EH (cell line): ENCODE results near the gene NAMPT.
"Not testable (repeated sequence)": the region's sequence is repeated elsewhere in the genome, so short reads cannot be mapped to it uniquely, and the experiment has no call there.

ENCODE experiments used
- DNase-seq: peaks from one replicate; pipeline ENCODE4 v3.0.0-alpha.2; 2015; ENCODE audit warnings: low read depth

Gene NAMPT

GRCh38 chr7:106304568-106304967 lies 19.8 kb upstream of the NAMPT start:
- no peak for DNase-seq

GRCh38 chr7:106298631-106299030 lies 13.8 kb upstream of the NAMPT start:
- not testable (repeated sequence) for DNase-seq

- DNase-seq: not testable (repeated sequence)
Measured at GRCh38 chr7:106298155-106298554, 13.4 kb upstream of the NAMPT start.

- no peak for DNase-seq
Measured at GRCh38 chr7:106294334-106294733, 9.6 kb upstream of the NAMPT start.

- DNase-seq: no peak
Measured at GRCh38 chr7:106291247-106291646, 6.5 kb upstream of the NAMPT start.

- no peak for DNase-seq
Measured at GRCh38 chr7:106290319-106290718, 5.5 kb upstream of the NAMPT start.

- peak; percentile 19 for DNase-seq
Measured at GRCh38 chr7:106289848-106290247, 5.1 kb upstream of the NAMPT start.

GRCh38 chr7:106288263-106288662 lies 3.5 kb upstream of the NAMPT start:
- no peak for DNase-seq

- DNase-seq: no peak
Measured at GRCh38 chr7:106287786-106288185, 3.0 kb upstream of the NAMPT start.

- DNase-seq: no peak
Measured at GRCh38 chr7:106285855-106286492, 1.2 kb upstream of the NAMPT start.

GRCh38 chr7:106285051-106285854 lies 470 bp upstream of the NAMPT start:
- DNase-seq: peak; percentile 96

- DNase-seq: peak; percentile 51
Measured at GRCh38 chr7:106283831-106284713, 711 bp downstream of the NAMPT start.

- no peak for DNase-seq
Measured at GRCh38 chr7:106283501-106283830, 1.3 kb downstream of the NAMPT start.

- DNase-seq: no peak
Measured at GRCh38 chr7:106282852-106283251, 1.9 kb downstream of the NAMPT start.

GRCh38 chr7:106282390-106282789 lies 2.4 kb downstream of the NAMPT start:
- no peak for DNase-seq

GRCh38 chr7:106281585-106282318 lies 3.0 kb downstream of the NAMPT start:
- DNase-seq: no peak

GRCh38 chr7:106281127-106281526 lies 3.7 kb downstream of the NAMPT start:
- no peak for DNase-seq

GRCh38 chr7:106279425-106280197 lies 5.2 kb downstream of the NAMPT start:
- no peak for DNase-seq

GRCh38 chr7:106278695-106279094 lies 6.1 kb downstream of the NAMPT start:
- DNase-seq: peak; percentile 13

- DNase-seq: no peak
Measured at GRCh38 chr7:106277976-106278375, 6.8 kb downstream of the NAMPT start.

- no peak for DNase-seq
Measured at GRCh38 chr7:106276513-106276912, 8.3 kb downstream of the NAMPT start.
